IMR-90 (cell line): ENCODE measurements around the gene ALCAM.
A peak's percentile ranks its signal among the peaks of the same experiment; 100 is the strongest.

Source experiments
- BHLHE40 ChIP-seq: fragments of 150-350 bp; IDR thresholded peaks from 2 replicates; pipeline ENCODE4 v1.6.1; 2016; ENCODE audit warnings: mild to moderate bottlenecking, low read depth, low read length
- CHD1 ChIP-seq: IDR thresholded peaks from 2 replicates; pipeline ENCODE4 v1.6.1; 2012; ENCODE audit warnings: low read depth, low read length, improper control_type of control experiment
- CTCF ChIP-seq: conservative IDR thresholded peaks from 2 replicates; pipeline ENCODE4 v1.5.1; 2012; ENCODE audit warnings: mild to moderate bottlenecking, low read depth, low read length, improper control_type of control experiment
- ELK1 ChIP-seq: fragments of 150-350 bp; IDR thresholded peaks from 2 replicates; pipeline ENCODE4 v1.6.1; 2016; ENCODE audit warnings: low read depth, mild to moderate bottlenecking, low read length, moderate library complexity, borderline replicate concordance
- FOS ChIP-seq: fragments of 150-350 bp; IDR thresholded peaks from 2 replicates; pipeline ENCODE4 v1.6.1; 2016; ENCODE audit warnings: low read depth, low read length
- MAZ ChIP-seq: IDR thresholded peaks from 2 replicates; pipeline ENCODE4 v1.6.1; 2012; ENCODE audit warnings: low read depth, mild to moderate bottlenecking, low read length, improper control_type of control experiment, moderate library complexity, borderline replicate concordance
- MXI1 ChIP-seq: IDR thresholded peaks from 2 replicates; pipeline ENCODE4 v1.6.1; 2012; ENCODE audit warnings: low read depth, mild to moderate bottlenecking, low read length, moderate library complexity, borderline replicate concordance
- POLR2A ChIP-seq: IDR thresholded peaks from 2 replicates; pipeline ENCODE4 v1.6.1; 2012; ENCODE audit warnings: mild to moderate bottlenecking, low read depth, low read length
- RAD21 ChIP-seq: IDR thresholded peaks from 2 replicates; pipeline ENCODE4 v1.6.1; 2012; ENCODE audit warnings: low read length, improper control_type of control experiment
- RFX5 ChIP-seq: IDR thresholded peaks from 2 replicates; pipeline ENCODE4 v1.8.0; 2012; ENCODE audit warnings: low read depth, mild to moderate bottlenecking, low read length, moderate library complexity
- USF2 ChIP-seq: fragments of 150-350 bp; IDR thresholded peaks from 2 replicates; pipeline ENCODE4 v1.6.1; 2017; ENCODE audit warnings: mild to moderate bottlenecking, antibody characterized with exemption, low read length, low read depth

GRCh38 chr3:105355408-105356061 lies 11.2 kb upstream of the ALCAM start:
- TF ChIP-seq RAD21 (no peak), CTCF (no peak), BHLHE40 (no peak), MXI1 (no peak), POLR2A (no peak), FOS (peak; percentile 54), RFX5 (no peak), USF2 (no peak), MAZ (no peak), CHD1 (no peak), ELK1 (no peak)
